NCI-H1436 (cell line): ENCODE measurements around the gene EIF2B1.
"Not testable (repeated sequence)": the region's sequence is repeated elsewhere in the genome, so short reads cannot be mapped to it uniquely, and the experiment has no call there.

Experiments
- DNase-seq: peaks from one replicate; lab custom pipeline; 2025; lab: John Stamatoyannopoulos, UW

EIF2B1 gene

DNA sequence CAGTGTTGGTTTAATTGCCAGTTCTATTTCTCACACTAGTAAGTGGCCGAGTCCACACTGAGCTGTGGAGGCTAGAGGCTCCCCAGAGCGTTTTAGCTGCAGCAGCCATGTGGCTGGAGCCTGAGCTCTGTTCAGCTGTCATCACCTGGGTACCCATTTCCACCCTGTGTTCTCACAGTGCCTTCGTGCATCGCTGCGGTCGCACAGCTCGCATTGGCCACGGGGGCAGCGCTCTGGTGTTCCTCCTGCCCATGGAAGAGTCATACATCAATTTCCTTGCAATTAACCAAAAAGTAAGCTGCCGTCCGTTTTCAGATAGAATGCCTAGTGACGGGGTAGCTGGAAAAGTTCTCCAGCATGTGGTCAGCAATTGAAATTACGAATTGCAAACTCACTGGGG lies 15.9 kb downstream of the EIF2B1 start:
- no peak for DNase-seq

DNA sequence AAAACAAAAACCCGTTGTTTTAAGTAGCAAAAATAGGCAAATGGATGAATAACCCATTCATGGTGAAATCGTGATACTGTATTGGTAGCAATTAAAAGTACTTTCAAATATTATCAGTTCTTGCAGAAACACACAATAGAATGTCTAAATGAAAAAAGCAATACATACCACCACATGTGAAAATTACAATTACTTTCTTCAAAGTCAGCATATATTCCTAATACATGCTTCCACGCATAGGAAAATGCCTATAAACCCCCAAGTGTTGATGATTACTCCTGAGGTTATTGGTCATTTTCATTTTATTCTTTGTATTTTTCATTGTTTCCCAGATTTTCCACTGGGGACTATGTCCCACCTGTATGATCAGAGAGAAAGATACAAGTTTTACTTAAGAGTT lies 16.3 kb downstream of the EIF2B1 start:
- no peak for DNase-seq

- no peak for DNase-seq
These were observed 19.0 kb downstream of the EIF2B1 start for GRCh38 chr12:123614531-123614930.

- DNase-seq = no peak
These were observed 19.4 kb downstream of the EIF2B1 start for GRCh38 chr12:123614110-123614509.

DNA sequence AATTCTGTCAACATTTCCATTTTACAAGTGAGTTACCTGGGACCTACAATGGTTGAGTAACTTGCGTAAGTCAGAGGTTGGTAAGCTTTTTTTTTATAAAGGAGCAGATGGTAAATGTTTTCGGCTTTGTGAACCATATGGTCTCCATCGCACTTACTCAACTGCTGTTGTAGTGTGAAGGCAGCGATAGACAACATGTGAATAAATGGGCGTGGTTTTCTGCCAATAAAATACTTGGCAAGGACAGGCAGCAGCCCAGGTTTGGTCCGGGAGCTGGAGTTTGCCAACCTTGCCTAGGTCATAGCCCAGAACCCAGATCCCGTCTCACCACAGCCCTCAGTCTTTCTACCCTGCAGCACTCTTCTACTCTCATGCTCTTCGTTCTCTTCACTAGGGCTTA lies 25.3 kb downstream of the EIF2B1 start:
- no peak for DNase-seq

GRCh38 chr12:123607756-123608155 lies 25.7 kb downstream of the EIF2B1 start:
- DNase-seq = no peak

GRCh38 chr12:123603495-123603894 lies 30.0 kb downstream of the EIF2B1 start:
- not testable (repeated sequence) for DNase-seq

DNA sequence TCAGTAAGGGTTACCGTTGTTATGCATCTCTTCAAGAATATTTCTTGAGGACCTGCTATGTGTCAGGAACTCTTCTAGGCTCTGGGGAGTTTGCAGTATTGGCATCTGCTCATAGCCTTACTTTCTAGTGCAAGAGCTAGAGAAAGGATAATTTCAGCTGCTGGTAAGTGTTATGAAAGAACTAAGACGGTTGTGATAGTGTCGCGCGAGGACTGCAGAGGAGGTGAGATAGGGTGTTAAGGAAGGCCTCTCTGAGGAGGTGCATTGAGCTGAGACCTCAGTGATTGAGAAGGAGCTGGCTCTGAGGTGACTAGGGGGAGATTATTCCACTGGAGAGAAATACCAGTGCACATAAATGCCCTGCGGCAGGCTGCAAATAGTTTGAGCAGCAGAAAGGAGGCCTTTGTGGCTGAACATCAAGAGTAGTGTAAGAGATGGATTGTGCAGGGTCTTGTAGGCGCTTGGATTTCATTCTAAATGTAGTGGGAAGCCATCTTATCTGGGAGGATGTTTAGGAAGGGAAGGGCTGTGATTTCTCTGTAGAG lies 30.8 kb downstream of the EIF2B1 start:
- DNase-seq = no peak

DNA sequence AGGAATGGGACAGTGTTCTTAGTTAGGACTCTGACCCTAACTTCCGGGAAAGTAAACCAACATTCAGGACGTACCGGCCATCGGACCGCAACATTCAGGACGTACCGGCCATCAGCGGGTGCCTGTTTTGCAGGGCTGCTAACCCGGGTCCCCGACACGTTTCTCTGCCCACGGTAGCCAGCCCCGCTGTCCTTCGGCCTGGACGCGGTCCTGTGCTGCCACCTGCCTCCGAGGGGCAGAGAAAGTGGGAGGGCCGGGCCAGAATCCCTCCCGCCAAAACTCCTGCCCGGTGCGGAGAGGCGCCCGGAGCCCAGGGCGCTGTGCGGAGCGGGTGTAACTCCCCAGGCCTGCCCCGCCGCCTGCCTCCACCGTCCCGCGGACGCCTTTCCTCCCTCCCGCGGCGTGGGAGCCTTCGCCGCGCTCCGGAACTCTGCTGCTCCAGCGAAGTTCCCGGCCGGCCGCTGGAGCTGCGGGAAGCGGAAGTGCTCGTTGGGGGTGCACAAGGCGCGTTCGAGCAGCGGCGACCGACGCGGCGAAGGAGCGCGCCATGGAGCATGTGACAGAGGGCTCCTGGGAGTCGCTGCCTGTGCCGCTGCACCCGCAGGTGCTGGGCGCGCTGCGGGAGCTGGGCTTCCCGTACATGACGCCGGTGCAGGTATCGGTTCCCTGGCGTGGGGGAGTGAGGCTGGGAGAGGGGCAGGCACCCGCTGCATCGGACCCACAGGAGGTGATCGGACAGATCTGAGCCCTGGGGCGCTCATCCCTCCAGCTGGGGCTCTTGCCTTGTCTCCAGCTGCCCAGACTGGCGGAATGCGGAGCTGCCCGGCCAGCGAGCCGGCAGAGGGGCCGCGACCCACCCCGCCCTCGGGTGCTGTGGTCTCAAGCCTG lies 31.6 kb downstream of the EIF2B1 start, which contains the start of gene DDX55:
DDX55 (plus strand) TSS at position 498 of the 888 bp plus-strand sequence; CDS start at position 548, 50 bp downstream.
- peak; percentile 79 for DNase-seq

- no peak for DNase-seq
These were observed 33.8 kb downstream of the EIF2B1 start for GRCh38 chr12:123599721-123600120.

GRCh38 chr12:123599310-123599709 lies 34.2 kb downstream of the EIF2B1 start:
- no peak for DNase-seq

GRCh38 chr12:123598522-123598921 lies 35.0 kb downstream of the EIF2B1 start:
- DNase-seq = no peak

GRCh38 chr12:123597100-123597499 lies 36.4 kb downstream of the EIF2B1 start:
- no peak for DNase-seq

- no peak for DNase-seq
These were observed 37.8 kb downstream of the EIF2B1 start for GRCh38 chr12:123595729-123596128.

GRCh38 chr12:123591702-123592481 lies 41.6 kb downstream of the EIF2B1 start:
- no peak for DNase-seq

- DNase-seq = no peak
These were observed 52.7 kb downstream of the EIF2B1 start for GRCh38 chr12:123580772-123581171.

GRCh38 chr12:123578829-123579228 lies 54.7 kb downstream of the EIF2B1 start:
- DNase-seq = not testable (repeated sequence)

GRCh38 chr12:123578243-123578642 lies 55.2 kb downstream of the EIF2B1 start:
- no peak for DNase-seq

DNA sequence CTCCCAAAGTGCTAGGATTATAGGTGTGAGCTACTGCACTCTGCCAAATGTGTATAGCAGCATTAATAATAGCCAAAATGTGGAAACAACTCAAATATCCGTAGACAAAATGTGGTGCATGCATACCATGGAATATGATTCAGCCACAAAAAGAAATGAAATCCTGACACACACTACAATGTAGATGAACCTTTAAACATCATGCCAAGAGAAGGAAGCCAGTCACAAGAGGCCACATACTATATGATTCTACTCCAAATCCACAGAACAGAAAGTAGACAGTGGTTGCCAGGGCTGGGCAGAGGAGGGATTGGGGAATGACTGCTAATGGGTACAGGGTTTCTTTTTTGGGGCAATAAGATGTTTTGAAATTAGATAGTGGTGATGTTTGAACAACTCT lies 56.9 kb downstream of the EIF2B1 start:
- DNase-seq = no peak

DNA sequence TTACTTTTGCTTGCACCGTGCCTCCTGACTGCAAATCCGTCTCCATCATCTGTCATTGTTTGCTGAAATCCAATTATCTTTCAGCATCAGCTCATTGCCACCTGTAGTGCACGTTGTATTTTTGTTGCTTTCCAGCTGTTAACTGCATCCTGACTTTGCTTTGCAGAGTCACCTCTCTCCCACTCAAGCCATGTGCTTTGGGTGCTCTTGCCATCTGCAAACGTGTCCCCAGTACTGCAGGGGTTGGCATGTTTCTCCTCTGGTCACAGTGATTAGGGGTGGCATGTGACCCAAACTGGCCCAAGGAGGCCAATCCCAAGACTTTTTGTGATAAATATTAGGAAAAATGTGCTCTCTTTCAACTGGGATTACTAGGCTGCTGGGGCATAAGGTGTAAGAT lies 59.6 kb downstream of the EIF2B1 start:
- no peak for DNase-seq

DNA sequence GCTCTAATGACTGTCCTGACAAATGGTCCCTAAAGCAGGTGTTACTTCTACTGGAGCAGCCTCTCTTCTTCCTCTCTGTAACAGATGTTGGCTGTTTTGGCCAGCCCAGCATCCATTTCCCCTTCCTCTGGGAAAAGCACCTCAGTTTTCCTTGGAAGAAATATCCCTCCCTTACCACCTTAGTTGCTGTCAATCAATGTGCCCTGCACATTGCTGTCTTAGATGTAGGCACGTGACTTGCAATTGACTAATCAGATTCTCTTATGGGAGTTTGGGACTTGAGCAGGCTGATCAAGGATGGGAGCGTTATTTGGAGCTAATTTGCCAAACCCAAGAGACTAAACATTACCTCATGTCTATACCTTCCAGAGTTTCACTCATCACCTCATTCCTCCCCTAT lies 61.1 kb downstream of the EIF2B1 start:
- no peak for DNase-seq

DNA sequence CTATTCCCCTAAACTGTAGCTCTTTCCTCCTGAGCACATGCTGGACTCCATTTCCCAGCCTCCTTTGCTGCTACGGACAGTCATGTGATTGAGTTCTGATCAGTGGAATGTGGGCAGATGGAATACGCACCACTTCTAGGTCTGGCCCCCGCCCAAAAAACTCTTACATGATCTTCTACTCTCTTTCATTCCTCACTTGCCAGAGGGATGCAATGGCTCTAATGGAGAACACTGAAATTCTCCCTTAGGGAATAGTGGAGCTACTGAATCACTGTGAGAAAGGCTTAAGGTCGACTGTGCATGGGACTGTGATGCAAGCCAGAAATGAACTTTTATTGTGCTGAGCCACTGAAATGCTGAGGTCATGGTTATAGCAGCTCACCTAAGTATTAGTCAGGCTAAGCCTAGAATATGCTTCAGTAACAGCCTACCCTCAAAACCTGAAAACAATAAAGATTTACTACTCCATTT lies 62.1 kb downstream of the EIF2B1 start:
- DNase-seq = no peak
